Stimulated activated CD4-positive, alpha-beta T cell treated with anti-CD3 and anti-CD28 coated beads, TNF-alpha, amount 100 ng/mL, for 48 hours (primary cell): ENCODE results near the gene PRKG1.

Experiments used
- DNase-seq, 3 donors: peaks; one replicate each; pipeline ENCODE4 v3.0.0-alpha.2; 2020; ENCODE audit warnings: low read depth in 3 of 3

PRKG1 gene

GRCh38 chr10:51698473-51699063 lies 624.3 kb downstream of the PRKG1 start:
- no peak for DNase-seq

GRCh38 chr10:51699145-51699474 lies 624.8 kb downstream of the PRKG1 start:
- DNase-seq = no peak

GRCh38 chr10:51699475-51700227 lies 625.4 kb downstream of the PRKG1 start, which contains the start of gene CSTF2T:
Gene CSTF2T, minus strand, starts transcription at chr10:51699595. Its CDS starts 46 bp downstream, at chr10:51699549.
- peak; percentile 81 to 85 (median 83) for DNase-seq

- DNase-seq = no peak
Observed at GRCh38 chr10:51700228-51700817, 626.0 kb downstream of the PRKG1 start.

GRCh38 chr10:51705774-51706173 lies 631.5 kb downstream of the PRKG1 start:
- no peak for DNase-seq

DNA sequence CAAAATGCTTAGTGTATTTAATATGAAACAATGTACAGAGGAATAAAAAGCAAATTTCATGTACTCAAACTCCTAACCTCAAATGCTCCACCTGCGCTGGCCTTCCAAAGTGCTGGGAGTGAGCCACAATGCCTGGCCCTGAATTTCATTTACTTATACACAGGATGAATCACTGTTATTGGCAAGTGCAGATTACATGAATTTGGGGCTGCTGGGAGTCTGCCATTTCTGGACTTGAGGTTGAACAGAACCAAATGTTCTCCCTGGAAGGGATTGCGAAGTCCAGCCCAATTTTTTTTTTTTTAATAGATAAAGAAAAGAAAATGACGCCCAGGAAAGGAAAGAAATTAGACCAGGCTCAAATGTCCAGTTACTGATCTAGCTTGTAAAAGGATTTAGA lies 631.9 kb downstream of the PRKG1 start:
- DNase-seq = no peak

DNA sequence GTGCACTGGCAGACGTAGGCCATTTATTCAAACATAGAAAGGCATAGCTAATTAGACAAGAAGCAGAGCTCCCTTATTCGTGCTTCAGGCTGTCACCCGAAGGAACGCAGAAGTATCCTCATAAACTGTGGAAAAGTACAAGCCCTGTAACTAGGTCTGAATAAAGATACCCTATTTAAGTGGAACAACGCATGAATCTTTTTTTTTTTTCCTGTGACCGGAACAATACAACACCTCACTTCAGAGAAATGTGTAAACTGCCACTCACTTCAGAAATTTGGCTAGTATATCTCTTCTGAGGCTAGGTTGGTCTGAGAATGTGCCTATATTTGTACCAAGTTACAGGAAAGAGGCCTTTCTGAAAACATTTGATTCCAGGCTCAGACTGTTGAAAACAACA lies 633.1 kb downstream of the PRKG1 start:
- DNase-seq = no peak

GRCh38 chr10:51707821-51708424 lies 633.6 kb downstream of the PRKG1 start:
- no peak for DNase-seq

DNA sequence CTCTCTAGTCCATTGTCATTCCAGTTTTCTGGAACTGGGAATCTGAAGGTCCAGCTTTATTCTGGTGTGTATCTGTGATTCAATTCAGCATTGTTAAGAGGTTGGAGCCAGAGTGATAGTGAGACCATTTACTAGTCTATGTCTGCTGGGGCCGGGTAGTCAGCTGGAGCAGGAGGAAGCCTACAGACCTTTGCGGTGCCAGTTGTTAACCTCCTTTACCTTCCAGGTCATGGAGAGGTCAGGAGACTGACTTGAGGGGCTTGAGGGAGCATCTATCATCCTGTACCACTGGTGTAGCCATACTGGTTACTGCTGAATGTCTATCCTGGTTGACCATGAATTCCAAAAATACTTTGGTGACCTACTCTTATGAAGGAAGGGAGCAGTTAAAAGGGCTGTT lies 634.3 kb downstream of the PRKG1 start:
- DNase-seq = no peak

DNA sequence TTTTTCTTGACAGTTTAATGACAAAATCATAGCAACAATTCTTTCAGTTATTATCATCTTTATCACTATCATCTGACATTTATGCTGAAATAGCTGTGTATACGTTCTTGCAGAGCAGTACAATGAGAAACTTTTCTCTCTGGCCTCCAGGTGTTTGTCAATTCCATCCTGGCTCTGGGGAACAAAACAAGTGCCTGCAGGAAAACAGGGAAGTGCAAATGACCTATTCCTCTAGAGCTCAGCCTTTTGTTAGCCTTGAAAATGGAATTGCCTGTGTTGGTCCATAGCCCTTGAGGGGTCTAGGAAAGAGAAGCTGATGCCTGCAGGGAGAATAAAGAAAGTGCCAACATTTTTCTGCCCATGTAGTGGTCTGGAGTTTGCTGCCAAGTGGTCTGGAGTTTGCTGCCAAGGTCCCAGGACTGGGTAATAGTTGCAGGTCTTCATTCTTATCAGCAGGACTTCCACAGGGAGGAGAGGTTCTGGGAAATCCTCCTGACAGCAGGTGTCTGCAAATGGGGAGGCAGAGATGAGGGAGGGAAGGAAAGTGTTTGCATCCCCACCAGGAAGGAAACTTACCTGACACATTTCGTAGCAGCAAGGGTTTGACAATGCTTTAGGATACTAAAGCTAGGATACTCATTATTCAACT lies 635.2 kb downstream of the PRKG1 start:
- no peak for DNase-seq

- no peak for DNase-seq
Observed at GRCh38 chr10:51711519-51711891, 637.2 kb downstream of the PRKG1 start.

DNA sequence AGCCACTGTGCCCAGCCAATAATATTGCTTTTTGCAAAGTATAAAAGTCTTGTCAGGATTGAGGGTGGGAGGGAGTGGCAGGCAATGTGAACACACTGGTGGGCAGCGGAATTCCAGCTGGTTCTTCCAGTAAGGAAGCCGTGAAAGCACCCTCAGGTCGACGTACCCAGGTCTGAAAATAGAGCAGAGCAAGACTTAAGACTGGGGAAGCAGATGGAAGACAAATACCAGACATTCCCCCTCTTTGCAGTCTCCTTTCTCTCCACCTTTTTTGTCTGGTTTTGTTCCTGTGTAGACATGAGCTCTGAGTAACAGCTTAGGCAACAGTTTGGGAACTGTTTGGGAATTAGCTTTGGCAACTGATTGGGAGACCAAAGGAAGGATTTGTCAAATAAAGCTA lies 642.7 kb downstream of the PRKG1 start:
- no peak for DNase-seq

DNA sequence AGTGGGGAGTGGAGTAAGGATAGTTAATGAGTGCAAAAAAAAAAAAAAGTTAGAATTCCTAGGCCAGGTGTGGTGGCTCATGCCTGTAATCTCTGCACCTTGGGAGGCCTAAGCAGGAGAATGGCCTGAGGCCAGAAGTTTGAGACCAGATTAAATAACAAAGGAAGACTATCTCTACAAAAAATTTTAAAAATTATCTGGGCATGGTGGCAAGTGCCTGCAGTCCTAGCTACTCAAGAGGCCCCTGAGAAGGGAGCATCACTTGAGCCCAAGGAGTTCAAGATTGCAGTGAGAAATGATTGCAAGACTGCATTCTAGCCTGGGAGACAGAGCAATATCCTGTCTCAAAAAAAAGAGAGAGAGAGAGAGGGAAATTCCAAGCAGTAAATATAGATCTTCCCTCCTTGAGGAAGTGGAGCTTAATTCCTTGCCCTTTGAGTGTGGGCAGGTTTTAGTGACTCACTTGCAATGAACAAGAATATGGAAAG lies 644.6 kb downstream of the PRKG1 start:
- no peak for DNase-seq

- DNase-seq = no peak
Observed at GRCh38 chr10:51724038-51724437, 649.8 kb downstream of the PRKG1 start.

DNA sequence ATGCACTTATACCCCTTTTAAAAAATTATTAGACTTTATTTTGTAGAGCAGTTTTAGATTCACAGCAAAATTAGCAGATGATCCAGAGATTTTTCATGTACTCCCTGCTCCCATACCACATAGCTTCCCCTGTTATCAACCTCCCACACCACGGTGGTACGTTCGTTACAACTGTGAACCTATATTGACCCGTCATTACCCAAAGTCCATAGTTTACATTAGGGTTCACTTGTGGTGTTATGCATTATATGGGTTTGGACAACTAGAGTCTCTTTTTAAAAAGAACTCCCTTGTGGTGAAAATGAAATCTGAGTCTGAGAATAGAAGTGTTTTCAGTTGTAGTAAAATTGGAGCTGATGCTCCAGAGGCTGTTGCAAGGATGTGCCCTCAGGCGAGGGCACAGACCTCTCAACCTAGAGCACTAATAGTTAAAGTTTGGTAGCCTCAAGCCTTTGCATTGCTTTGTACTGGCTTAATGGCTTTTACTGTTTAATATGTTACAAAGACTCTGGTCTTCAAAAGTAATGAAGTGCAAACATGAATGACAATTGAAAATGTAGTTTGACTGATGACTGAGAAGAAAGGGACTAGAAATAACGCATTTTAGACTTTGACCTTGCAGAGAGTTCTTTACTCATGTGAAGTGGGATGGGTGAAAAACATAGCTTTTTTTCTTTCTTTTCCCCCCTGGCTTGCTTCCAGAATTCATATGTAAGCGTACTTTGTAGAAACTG lies 655.7 kb downstream of the PRKG1 start:
- no peak for DNase-seq

DNA sequence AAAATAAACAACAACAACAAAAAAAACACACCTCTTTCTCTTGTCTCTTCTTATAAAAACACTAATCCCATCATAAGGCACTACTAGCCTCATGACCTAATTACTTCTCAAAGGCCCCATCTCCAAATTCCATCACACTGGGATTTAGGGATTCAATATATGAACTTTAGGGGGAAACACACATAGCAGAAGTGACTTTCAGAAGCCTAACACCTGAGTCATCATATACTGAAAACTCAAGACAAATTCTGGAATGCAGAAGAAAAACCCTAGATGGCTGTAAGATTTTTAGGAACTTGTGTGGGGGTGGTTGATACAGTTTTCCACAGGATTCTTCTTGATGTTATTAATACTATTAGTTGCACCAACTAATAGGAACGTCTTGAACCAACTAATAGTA lies 658.8 kb downstream of the PRKG1 start:
- no peak for DNase-seq

GRCh38 chr10:51743146-51743545 lies 668.9 kb downstream of the PRKG1 start:
- DNase-seq = no peak

DNA sequence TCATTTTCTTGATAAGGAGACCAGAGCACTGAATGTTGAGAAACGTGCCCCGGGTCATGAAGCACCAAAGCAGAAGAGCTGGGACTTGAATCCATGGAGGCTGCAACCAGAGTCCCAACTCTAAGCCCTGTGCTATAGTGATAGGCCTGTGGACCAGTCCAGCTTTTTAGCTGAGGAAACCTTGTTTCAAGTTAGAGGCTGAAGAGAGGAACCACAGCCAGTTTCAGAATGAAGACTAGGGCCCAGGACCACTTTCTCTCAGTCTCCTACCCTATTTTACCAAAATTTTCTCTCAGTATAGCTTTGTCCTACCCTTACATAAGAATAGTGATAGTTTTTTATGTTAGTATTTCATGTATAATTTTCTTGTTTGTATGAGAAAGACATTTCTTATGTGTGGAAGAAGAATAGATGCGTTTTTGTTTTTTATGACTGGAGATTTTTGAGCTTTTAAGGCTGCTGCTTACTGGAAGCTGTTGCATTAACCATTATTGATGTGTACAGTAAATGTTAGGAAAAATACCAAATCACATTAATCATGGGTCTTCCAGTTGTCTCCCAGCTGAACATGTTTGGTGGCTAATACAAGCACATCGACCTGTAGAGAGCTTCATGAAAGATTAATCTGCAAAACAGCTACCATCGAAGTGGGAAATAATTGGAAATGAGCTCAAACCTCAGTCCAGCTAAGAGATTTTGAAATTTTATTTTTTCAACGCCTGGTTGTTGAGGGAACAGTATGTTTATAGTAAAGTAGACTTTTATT lies 670.1 kb downstream of the PRKG1 start:
- DNase-seq = no peak

DNA sequence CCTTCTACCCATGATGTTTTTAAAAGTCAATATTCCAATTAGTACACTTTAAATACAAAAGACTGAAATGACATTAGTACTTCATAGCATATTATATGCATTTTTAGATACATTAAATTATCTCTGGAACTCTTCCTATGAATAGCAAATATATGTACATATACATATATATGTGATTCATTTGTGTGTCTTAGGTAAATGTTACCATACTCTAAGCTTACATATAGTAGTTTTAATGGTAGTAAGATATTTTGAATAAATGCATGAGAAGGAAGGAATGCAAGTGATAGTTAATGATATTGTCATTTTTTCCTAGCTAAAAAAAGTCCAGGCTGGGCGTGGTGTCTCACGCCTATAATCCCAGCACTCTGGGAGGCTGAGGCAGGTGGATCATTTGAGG lies 671.1 kb downstream of the PRKG1 start:
- DNase-seq = no peak

DNA sequence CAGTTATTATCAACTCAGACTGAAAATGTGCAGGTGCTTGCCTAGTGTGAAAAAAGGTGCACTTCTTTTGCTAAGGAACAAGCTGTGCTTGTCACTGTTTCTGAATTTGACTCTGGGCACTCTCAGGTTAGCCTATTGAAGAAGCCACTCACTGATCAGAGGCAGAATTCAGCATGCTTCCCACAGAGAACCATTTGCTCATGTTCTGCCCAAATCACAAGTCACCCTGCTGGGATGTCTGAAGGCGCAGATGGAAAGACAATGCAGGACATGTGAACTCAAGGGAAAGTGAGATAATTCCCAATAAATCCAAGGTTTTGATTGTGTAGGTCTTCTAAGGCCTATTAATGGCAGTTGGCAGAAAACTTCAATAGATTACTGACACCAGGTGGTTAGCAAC lies 672.9 kb downstream of the PRKG1 start:
- no peak for DNase-seq

DNA sequence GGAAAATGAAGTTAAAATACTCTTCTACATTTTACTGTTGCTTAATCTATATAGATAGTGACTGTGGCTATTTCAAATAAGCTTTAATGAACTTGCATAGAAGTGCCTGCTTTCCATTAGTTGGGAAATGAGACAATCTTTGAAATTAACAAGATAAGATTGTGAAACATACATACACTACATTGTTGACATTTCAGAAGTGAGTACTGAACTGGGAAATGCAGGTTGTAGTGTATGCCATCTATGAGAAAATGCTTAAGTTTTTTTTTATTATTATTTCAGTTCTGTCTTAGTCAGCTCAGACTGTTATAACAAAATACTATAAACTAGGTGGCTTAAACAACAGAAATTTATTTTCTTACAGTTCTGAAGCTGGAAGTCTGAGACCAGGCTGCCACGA lies 674.7 kb downstream of the PRKG1 start:
- no peak for DNase-seq
